Measurements from ENCODE around the gene ANXA6. TPM values are rescaled to one million over a fixed set of nuclear protein-coding genes. Genes with fewer than 3 reads are reported as not detected.

ANXA6 gene
- total and polyA plus RNA-seq, 10 of the 15 experiments (the other 5 are each of a cell fraction or from before 2014, with no cell fraction given), result 44.0 to 571 (median 465) TPM

DNA sequence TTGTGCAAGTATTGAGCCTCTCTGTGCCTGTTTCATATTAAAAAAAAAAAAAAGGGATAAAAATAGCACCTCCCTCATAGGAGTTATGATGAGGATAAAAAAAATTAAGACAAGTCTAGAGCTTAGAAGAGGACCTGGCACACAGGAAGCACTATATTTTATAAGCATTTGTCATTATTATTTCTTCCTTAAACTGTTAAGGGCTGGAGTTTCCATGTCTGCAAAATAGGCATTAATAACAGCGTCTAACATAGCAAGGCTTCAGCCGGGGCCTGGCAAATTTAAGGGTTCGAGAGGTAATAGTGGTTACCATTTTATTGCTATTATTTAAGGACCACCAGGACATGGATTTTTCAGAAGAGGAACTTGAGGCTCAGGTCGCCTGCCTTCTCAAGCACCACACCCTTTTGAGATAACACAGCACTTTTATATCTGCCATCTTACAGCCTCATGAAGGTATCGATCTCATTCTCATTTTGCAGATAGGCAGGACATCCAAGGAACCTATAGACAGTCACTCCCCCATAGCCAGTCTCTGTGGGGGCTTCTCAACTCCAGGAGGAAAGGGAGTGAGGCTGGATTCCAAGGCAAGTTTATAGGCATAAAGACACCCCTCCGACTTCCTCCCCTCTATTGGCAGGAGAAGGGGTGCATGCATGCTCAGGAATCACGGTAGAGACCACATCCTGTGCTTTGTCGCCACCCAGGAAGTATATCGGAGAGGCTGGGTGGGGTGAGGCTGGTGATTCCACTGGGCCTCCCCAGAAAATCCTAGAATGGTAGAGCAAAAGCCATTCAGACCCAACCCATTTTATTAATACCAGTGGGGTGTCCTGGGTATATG is 2.4 kb downstream of the ANXA6 start (continued):
- TF ChIP-seq SMAD1 (IDR thresholded peaks at IDR 0.05; ENCODE audit: low read depth, partially characterized antibody), result no peak
- no peak for TF ChIP-seq PAX8 (IDR thresholded peaks at IDR 0.05)
- TF ChIP-seq STAT3 (IDR thresholded peaks at IDR 0.05; ENCODE audit: low read depth, low read length), result no peak
- no peak for TF ChIP-seq RUNX3 (IDR thresholded peaks at IDR 0.05; ENCODE audit: low read length)
- no peak for TF ChIP-seq RELA (IDR thresholded peaks at IDR 0.05; ENCODE audit: borderline replicate concordance, partially characterized antibody)
- TF ChIP-seq, protein P1, sequence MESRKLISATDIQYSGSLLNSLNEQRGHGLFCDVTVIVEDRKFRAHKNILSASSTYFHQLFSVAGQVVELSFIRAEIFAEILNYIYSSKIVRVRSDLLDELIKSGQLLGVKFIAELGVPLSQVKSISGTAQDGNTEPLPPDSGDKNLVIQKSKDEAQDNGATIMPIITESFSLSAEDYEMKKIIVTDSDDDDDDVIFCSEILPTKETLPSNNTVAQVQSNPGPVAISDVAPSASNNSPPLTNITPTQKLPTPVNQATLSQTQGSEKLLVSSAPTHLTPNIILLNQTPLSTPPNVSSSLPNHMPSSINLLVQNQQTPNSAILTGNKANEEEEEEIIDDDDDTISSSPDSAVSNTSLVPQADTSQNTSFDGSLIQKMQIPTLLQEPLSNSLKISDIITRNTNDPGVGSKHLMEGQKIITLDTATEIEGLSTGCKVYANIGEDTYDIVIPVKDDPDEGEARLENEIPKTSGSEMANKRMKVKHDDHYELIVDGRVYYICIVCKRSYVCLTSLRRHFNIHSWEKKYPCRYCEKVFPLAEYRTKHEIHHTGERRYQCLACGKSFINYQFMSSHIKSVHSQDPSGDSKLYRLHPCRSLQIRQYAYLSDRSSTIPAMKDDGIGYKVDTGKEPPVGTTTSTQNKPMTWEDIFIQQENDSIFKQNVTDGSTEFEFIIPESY (IDR thresholded peaks at IDR 0.05), result no peak
- no peak for TF ChIP-seq NFXL1 (IDR thresholded peaks at IDR 0.05; ENCODE audit: borderline replicate concordance)
- TF ChIP-seq EP300 (IDR thresholded peaks at IDR 0.05; ENCODE audit: borderline replicate concordance in 1 of 2, control insufficient read depth in 1 of 2, low read depth in 2 of 2, low read length in 2 of 2), result no peak
- TF ChIP-seq, protein P2, sequence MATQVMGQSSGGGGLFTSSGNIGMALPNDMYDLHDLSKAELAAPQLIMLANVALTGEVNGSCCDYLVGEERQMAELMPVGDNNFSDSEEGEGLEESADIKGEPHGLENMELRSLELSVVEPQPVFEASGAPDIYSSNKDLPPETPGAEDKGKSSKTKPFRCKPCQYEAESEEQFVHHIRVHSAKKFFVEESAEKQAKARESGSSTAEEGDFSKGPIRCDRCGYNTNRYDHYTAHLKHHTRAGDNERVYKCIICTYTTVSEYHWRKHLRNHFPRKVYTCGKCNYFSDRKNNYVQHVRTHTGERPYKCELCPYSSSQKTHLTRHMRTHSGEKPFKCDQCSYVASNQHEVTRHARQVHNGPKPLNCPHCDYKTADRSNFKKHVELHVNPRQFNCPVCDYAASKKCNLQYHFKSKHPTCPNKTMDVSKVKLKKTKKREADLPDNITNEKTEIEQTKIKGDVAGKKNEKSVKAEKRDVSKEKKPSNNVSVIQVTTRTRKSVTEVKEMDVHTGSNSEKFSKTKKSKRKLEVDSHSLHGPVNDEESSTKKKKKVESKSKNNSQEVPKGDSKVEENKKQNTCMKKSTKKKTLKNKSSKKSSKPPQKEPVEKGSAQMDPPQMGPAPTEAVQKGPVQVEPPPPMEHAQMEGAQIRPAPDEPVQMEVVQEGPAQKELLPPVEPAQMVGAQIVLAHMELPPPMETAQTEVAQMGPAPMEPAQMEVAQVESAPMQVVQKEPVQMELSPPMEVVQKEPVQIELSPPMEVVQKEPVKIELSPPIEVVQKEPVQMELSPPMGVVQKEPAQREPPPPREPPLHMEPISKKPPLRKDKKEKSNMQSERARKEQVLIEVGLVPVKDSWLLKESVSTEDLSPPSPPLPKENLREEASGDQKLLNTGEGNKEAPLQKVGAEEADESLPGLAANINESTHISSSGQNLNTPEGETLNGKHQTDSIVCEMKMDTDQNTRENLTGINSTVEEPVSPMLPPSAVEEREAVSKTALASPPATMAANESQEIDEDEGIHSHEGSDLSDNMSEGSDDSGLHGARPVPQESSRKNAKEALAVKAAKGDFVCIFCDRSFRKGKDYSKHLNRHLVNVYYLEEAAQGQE (IDR thresholded peaks at IDR 0.05; ENCODE audit: low read depth, low read length), result no peak
- TF ChIP-seq ZNF384 (IDR thresholded peaks at IDR 0.05; ENCODE audit: borderline replicate concordance, low read depth, low read length), result no peak
- no peak for TF ChIP-seq BRCA1 (IDR thresholded peaks at IDR 0.05; ENCODE audit: low read depth, low read length)
- no peak for TF ChIP-seq ZNF274 (IDR thresholded peaks at IDR 0.05; ENCODE audit: insufficient read depth, insufficient read length)
- no peak for TF ChIP-seq ZNF24 (IDR thresholded peaks at IDR 0.05)
- TF ChIP-seq, protein P3, sequence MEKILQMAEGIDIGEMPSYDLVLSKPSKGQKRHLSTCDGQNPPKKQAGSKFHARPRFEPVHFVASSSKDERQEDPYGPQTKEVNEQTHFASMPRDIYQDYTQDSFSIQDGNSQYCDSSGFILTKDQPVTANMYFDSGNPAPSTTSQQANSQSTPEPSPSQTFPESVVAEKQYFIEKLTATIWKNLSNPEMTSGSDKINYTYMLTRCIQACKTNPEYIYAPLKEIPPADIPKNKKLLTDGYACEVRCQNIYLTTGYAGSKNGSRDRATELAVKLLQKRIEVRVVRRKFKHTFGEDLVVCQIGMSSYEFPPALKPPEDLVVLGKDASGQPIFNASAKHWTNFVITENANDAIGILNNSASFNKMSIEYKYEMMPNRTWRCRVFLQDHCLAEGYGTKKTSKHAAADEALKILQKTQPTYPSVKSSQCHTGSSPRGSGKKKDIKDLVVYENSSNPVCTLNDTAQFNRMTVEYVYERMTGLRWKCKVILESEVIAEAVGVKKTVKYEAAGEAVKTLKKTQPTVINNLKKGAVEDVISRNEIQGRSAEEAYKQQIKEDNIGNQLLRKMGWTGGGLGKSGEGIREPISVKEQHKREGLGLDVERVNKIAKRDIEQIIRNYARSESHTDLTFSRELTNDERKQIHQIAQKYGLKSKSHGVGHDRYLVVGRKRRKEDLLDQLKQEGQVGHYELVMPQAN (conservative IDR thresholded peaks at IDR 0.05), result peak; percentile 12; the same call in 1 of the 2 replicates
- TF ChIP-seq, protein P4, sequence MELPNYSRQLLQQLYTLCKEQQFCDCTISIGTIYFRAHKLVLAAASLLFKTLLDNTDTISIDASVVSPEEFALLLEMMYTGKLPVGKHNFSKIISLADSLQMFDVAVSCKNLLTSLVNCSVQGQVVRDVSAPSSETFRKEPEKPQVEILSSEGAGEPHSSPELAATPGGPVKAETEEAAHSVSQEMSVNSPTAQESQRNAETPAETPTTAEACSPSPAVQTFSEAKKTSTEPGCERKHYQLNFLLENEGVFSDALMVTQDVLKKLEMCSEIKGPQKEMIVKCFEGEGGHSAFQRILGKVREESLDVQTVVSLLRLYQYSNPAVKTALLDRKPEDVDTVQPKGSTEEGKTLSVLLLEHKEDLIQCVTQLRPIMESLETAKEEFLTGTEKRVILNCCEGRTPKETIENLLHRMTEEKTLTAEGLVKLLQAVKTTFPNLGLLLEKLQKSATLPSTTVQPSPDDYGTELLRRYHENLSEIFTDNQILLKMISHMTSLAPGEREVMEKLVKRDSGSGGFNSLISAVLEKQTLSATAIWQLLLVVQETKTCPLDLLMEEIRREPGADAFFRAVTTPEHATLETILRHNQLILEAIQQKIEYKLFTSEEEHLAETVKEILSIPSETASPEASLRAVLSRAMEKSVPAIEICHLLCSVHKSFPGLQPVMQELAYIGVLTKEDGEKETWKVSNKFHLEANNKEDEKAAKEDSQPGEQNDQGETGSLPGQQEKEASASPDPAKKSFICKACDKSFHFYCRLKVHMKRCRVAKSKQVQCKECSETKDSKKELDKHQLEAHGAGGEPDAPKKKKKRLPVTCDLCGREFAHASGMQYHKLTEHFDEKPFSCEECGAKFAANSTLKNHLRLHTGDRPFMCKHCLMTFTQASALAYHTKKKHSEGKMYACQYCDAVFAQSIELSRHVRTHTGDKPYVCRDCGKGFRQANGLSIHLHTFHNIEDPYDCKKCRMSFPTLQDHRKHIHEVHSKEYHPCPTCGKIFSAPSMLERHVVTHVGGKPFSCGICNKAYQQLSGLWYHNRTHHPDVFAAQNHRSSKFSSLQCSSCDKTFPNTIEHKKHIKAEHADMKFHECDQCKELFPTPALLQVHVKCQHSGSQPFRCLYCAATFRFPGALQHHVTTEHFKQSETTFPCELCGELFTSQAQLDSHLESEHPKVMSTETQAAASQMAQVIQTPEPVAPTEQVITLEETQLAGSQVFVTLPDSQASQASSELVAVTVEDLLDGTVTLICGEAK (IDR thresholded peaks at IDR 0.05; ENCODE audit: borderline replicate concordance), result peak; percentile 55; the same call in 1 of the 2 replicates
- no peak for TF ChIP-seq HDAC2 (IDR thresholded peaks at IDR 0.05)
- TF ChIP-seq BHLHE40 (IDR thresholded peaks at IDR 0.05; ENCODE audit: borderline replicate concordance in 1 of 2, low read depth in 2 of 2, low read length in 1 of 2), result no peak
